GM21360 (cell line): ENCODE results near the gene TMEM212.
"Not testable (repeated sequence)": the region's sequence is repeated elsewhere in the genome, so short reads cannot be mapped to it uniquely, and the experiment has no call there.

Experiments used
- ATAC-seq: cut with Tn5 transposase; IDR thresholded peaks from one replicate; pipeline ENCODE4 v1.9.1; 2021; ENCODE audit warnings: mild to moderate bottlenecking, moderate library complexity; ENCODE audit not compliant: unreplicated experiment

TMEM212 gene

DNA sequence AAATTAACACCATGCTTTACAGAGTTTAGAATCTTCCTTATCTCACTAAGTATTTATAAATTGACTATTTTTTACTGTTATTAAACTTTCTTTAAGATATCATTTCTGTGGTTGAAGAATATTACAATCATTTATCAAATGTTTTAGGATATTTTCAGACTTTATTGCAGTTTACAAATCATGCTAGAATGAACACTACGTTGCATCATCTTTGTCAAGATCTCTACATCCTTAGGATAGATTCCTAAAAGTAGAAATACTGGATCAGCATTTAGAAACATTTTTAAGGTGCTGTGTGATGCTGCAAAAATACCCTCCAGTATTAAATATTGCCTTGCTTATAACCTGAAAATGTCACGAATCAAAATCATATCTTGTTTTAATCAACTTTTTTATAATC, 30.3 kb upstream of the TMEM212 start:
- no peak for ATAC-seq

DNA sequence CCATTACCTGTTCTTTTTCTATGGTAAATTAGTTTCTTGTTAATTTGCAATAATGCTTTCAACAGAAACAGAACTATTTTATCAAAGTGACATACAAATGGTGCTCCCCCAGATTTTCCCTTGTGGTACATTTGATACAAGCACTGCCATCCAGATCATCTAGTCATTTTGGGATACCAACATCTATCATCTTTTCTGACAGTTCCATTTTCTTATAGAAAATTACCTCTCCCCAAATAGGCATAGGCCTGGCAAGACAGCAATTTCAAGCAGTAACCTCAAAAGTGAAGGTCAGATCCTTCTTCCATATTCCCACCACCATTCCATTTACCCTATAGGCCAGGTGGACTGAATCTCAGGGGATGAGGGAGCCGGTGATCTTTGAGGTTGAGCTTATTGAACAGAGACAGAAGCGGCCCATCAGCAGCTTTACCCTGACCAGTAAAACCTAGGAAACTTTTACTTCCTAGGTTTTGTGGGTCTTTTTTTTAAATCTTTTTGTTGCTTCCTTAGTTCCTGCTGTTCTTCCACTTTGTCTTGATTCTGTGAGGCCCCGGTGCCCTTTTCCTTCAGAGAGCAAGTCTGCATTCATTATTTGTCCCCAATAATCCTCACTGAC, 29.8 kb upstream of the TMEM212 start:
- ATAC-seq: no peak

DNA sequence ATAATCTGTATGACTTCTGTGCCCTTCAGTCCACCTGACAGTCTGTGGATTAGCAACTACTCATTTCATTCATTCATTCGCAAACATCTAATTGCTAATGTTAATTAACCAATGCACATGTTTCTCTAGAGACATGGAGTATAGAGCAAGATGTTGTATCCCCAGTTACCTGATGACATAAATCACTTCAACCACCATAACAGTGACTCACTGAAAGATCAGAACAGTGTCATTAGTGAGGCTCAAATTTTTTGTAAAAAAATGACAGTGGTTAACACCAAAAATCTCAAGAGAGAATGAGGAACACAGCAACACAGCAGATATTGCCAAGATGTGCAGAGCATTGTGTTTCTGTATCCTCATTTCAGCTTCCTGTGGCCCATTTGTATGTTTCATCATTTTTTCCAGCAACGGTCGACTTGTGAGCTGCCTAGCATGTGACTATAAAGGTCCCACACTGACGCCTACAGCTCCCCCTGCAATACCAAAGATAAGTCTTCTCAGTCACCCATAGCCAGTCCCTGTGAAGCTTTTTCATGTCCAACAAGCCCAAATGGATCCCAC, 29.2 kb upstream of the TMEM212 start:
- peak; percentile 46 for ATAC-seq

DNA sequence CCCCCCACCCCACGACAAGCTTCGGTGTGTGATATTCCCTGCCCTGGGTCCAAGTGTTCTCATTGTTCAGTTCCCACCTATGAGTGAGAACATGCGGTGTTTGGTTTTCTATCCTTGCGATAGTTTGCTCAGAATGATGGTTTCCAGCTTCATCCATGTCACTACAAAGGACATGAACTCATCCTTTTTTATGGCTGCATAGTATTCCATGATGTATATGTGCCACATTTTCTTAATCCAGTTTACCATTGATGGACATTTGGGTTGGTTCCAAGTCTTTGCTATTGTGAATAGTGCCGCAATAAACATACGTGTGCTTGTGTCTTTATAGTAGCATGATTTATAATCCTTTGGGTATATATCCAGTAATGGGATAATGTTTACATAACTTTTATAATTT, 28.5 kb upstream of the TMEM212 start:
- not testable (repeated sequence) for ATAC-seq

DNA sequence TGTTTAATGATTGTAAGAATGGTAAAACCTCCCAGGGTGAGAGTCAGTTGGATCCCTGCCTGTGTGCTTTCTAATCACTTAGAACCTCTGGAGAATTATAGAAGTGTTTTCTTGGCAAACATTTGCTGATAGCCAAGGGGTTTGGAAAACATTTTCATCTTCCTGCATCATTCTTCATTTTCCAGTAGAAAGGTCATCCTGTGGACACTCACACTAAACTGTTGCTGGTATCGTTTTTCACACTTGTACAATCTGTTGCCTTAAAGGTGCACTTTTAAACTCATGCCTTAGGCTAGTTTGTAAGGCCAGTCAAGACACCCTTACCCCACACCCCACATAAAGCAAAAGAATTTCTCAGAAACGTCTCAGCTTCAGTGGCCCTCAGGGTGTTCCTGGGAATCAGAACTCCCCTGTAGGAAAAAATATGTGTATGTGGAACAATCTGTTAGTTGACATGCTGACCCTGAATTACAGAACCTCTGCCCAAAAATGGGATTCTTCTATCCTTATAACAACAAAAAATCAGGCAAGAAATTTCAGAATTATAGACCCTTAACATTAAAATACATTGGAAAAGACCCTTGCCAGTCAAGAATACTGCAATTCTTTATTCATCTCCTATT, 27.1 kb upstream of the TMEM212 start:
- ATAC-seq: no peak

DNA sequence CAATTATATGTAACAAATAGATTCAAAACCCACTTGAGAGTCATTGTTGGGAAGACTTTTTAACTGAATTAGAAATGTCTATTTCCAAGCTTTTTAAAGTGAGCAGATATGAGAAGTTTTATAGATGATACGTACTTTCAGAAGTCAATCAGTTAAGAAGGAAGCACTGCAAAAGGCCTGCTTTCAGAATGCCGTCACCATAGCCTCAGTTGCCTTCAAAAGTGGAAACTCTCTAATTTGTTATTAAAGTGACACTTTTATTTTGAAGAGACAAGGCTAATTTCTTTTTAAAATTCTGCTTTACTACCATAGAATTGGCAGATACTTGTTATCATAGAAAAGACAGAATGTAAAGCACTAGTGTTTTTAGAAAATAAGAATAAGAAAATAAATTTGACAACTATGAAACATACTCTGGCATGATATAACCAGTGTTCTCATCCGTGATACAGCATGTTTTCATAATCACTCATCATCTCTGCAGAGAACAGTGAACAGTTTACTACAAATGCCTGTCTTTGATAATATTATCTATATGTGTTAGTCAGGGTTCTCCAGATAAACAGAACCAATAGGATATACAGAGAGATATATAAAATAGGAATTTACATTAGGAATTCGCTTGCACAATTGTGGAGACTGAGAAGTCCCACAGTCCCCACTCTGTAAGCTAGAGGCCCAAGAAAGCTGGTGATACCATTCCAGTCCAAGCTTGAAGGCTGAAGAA, 25.9 kb upstream of the TMEM212 start:
- ATAC-seq: no peak

DNA sequence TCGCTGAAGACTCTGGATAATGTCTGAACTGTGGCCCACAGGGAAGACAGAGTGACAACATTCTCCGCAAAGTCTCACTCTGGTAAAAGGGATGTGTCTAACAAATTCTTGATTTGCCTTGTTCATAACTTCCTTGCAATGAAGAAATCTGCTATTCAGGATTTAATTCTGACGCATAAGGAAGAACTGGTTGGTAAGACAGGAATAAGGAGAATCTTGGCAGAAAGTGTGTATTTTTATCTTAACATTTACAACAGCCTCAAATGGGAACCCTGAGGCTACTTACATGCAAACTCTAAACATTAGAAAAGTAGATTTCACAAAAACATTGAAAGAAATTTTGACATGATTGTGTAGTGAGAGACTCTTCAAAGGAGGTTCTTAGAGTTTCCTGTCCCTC, 22.1 kb upstream of the TMEM212 start:
- ATAC-seq: no peak

DNA sequence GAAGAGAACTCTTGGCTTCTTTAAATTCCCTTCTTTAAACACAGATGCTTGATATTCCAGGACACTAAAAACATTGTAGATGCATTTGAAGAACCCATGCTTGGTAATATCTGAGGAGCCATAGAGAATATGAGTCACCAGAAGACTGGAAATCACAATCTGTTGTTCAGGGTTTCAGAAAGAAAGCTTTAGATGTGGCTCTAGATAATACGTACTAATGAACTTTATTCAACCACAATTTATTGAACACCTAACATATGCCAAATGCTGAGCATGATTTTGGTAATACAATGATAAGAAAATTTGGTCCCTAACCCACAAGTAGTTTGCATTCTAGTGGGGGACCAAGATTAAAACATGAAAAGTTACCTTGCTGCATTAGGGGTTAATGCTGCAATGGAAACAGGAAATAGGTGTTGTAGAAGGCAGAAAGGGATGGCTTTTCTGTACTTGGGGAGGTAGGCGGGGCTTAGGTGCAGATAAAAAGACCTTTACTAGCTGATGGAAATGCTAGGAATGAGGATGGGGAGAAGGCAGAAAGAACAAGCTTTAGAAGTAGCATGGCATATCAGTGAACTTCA, 21.3 kb upstream of the TMEM212 start:
- ATAC-seq: no peak

DNA sequence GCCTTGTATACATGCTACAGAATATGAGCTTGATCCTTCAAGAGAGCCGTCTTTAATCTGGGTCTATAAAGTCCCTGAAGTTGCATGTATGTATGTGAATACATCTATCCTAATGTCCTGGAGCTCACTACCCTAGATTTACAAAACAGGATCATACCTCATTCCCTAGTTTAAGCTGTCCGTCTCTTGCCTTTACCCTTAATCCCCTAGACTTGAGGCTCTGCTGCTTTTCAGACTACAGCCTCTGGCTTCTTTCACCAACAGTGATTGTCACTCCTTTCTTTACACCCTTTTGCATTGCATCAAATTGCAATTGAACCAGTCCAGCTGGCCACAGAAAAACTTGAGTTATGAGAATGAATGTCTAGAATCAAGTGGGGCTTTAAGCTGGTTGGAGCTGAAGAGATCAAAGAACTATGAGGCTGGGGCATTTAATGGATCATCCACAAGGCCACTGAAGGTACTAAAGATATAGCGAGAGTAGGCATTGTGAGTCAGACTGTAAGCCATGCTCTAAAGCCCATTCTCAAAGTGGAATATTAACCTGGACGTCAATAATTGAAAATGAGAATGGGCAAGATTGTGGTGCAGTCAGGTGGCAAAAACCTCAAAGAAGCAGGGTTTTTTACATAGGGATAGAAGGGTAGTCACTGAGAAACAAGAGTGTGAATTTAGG, 20.6 kb upstream of the TMEM212 start:
- no peak for ATAC-seq

DNA sequence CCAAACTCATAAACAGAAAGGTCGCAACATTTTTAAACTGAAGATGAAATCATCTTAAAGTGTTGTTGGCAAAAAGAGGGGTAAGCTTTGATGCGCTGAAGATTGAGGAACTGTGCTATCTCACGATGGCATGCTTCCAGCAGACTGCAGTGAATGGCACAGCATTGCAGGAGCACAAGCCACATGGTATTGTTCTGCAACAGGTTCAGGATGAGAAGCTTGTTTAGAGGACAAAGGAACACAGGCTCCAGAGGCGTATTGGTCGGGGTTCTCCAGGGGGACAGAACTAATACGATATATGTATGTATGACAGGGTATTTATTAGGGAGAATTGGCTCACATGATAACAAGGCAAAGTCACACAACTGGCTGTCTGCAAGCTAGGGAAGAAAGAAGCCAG, 19.0 kb upstream of the TMEM212 start:
- ATAC-seq: no peak

DNA sequence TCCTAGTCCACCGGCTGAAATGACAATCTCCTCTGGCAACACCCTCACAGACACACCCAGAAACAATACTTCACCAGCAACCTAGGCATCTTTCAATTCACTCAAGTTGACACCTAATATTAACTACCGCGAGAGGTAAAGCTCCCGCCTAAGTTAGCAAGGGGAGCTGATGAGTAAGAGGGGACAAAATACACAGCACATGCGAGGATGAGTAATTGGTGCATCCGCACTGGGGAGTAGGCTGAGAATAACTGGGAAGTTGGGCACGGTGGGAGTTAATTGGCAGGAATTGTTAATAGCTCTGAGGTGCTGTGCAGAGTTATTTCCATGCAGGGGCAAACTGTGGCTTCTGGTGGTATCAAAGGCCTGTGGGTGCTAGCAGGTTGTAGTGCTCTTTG, 18.3 kb upstream of the TMEM212 start:
- ATAC-seq: no peak

DNA sequence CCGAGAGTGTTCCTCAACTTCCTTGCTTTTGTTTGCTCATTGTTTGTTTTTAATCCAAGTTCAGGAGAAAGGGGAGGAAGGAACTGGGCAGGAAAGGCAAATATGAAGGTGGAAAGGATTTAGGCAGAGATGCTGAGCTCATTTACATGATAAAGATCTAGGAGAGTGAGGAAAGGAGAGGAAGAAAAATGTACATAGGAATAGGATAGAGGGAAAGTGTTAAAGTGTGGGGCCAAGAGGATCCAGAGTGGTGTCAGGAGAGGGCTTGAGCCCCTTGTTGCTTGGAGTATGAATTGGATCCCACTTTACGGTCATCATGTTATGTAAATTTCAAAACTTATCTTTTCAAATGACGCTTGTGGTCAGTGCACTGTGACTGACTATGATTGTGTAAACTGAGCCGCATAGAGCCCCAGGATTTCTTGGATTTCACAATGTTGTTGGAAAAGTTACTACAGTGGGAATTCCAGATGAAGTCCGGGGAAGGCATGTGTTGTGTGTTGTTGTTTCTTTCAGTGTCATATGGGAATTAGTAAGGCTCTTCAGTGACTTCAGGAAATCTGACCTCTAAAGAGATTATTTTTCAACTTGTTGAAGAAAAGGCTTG, 17.8 kb upstream of the TMEM212 start:
- no peak for ATAC-seq

DNA sequence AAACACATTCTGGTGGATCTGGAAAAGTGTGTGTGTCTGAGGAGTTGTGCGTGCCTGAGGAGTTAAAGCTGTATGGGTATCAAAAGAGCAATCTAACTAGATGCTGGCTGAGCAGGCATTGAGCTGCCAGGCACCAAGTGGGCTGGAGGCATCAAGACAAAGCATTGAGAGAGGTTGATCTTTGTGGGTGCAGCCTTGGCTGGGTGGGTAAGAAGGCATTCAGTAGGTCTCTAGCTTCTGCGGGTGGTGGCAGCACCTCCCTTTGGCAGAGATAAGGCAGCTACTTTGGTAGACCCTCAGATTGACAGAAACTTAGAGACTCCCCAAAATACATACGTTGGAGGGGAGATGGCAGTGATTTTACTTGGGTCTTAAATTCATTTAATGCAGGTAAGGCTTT, 15.8 kb upstream of the TMEM212 start:
- no peak for ATAC-seq

DNA sequence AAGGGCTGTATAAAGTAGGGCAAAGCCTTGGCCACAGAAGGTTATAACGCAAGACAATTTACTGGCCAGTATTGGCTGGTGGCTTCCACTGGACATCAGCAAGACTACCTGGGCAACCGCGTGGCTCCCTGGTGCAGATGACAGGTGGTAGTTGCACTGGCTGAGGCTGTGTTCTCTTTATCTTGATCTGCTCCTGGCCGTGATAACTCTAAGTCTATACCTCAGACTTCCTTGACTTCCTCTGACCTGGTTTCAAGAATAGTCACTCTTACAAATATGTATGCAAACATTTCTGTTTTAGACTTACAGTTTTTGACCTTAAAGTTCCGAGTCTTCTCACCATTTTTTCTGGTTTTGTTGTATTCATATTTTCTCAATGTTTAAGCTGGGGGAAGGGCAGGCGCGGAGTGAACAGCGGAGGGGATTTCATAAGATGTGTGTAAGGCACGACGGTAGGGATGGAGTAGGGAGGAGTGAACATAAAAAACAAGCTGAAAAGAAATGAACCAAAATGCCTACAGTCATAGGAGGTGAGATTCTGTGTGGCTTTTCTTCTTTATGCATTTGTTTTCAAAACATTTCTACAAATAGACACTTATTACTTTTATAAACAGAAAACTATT, 15.2 kb upstream of the TMEM212 start:
- ATAC-seq: no peak

DNA sequence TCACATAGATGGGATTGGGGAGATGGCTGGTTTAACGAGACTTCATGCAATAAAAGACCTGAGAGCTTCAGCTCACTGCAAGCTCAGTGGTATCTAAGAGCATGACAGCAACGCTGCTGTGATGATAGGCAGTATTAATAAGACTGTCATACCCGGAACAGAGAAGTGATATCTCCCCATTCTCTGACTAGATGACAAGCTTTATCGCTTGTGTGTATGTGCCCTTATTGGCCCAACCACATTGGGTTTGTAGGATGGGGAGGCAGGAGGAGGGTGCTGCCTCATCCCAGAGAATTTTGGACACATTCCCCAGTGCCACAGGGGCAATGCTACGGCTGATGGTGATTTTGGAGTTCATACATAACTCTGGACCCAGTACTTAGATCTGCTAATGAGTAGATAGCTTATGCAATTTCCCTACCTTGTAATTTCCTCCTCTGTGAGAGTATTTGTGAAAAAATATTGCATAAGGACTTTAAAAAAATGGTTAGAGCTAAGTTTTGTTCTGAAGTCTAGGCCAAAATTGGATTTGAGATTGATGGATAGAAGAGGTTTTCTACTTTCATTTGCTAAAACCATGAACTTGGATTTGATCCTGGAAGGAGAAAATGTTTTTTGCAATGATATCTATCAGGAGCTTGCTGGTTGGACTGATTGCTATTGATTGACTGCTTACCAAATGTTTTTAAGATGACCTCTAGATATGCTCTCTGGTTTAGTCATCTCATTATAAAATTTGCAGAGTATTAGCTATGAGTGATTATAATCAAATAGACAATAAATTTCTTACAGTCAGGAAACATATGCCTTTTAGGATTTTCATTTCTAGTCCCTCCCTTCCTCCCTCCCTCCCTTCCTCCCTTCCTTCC, 14.0 kb upstream of the TMEM212 start:
- no peak for ATAC-seq

DNA sequence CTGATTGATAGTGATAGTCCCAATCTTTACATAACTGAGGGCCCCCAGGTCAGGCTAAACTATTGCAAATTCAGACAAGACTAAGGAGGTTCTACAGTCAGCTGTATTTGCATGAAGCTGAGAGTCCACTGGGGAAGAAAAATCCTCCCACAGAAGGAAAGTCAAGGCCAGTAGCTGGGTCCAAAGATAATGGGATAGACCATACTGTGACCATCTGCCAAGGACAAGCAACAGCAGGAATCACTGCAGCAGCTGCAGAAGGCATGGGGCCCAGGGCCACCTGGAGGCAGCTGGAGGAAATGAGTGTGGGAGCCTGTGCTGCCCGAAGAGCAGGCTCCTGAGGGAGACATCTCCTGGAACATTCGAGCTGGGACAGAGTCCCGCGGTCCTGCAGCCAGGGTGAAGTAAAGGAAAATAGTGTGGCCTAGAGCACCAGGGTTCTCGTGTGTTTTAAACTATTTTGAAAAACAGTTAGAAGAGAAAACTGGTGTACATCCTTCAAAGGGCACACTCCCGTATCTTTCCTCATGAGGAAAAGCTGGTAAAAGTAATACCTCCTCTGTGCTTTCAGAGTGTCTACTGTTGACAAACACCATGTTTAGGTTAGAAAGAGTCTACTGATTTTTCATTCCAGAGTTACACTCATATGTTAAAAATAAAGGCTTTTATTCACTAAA, 13.2 kb upstream of the TMEM212 start:
- ATAC-seq: peak; percentile 52

DNA sequence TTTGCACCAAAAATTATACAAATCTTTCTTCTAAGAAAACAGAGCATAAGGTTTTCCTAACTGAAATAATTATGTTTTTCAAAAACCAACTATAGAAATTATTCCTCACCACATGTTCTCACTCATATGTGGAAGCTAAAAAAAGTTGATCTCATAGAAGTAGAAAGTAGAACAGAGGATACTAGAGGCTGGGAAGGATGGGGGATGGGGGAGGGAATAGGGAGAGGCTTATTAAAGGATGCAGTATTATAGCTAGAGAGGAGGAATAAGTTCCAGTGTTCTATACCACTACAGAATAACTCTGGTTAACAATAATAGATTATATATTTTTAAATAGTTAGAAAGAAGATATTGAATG, 12.7 kb upstream of the TMEM212 start:
- ATAC-seq: no peak

DNA sequence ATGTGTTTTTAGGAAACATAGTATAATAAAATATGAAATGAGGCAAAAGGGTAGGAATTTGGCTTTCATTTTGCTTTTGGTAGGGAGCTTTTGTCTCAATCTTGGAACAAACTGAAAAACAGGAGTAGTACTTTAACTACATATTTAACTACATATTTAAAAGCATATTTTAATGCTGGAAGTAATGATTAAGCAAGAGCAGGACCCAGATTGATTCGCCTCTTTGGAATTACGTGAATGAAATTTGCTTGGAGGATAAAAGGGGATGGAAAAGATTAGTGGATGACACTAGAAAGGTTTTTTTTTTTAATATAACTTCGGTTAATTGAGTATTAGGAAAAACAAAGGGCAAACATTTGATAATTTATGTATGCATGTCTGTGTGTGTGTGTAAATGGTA, 11.2 kb upstream of the TMEM212 start:
- no peak for ATAC-seq

DNA sequence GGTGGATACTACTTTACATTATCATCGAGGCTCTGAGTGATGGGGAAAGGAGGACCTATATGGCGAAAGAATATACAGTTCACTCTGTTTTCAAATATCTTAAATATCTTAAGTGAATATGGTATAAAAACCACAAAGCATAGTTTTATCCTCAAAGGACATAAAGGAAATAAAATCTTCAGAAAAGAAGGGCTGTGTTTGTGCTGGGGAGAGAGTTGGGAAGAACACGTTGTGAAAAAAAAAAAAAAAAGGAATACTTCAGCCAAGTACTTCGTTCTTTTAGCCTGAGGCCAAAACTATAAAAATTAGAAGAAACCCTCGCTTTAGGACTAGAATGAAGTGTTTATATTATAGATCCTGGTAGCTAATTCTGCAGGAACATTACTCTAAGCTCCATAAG, 10.2 kb upstream of the TMEM212 start:
- no peak for ATAC-seq
